Memory B cell (primary cell): Measurements from ENCODE around the gene CCL20.
"Not testable (repeated sequence)": the region's sequence is repeated elsewhere in the genome, so short reads cannot be mapped to it uniquely, and the experiment has no call there.

Source experiments
- ATAC-seq: fragments of 150-1000 bp; cut with Tn5 transposase; 2 replicates; pipeline ENCODE4 v1.10.0; 2021; ENCODE audit warnings: low read depth, mild to moderate bottlenecking, moderate library complexity
- DNase-seq, 2 donors: peaks; one replicate each; pipeline ENCODE4 v3.0.0; 2022; ENCODE audit warnings: low spot score in 2 of 2
- H3K27ac Mint-ChIP-seq: one replicate; pipeline ENCODE4 v1.8.0; 2022; ENCODE audit warnings: mild to moderate bottlenecking, moderate library complexity, mixed read lengths
- H3K27me3 Mint-ChIP-seq: one replicate; pipeline ENCODE4 v1.8.0; 2022; ENCODE audit warnings: mixed read lengths
- H3K36me3 Mint-ChIP-seq: one replicate; pipeline ENCODE4 v1.8.0; 2022; ENCODE audit warnings: mild to moderate bottlenecking, mixed read lengths
- H3K4me1 Mint-ChIP-seq: one replicate; pipeline ENCODE4 v1.8.0; 2022; ENCODE audit warnings: mixed read lengths
- H3K4me3 Mint-ChIP-seq: one replicate; pipeline ENCODE4 v1.8.0; 2022; ENCODE audit warnings: mild to moderate bottlenecking, moderate library complexity, mixed read lengths
- H3K9me3 Mint-ChIP-seq: one replicate; pipeline ENCODE4 v1.8.0; 2022; ENCODE audit warnings: mixed read lengths

Gene CCL20

GRCh38 chr2:227829337-227829736, 15.7 kb downstream of the CCL20 start:
- DNase-seq (no peak), ATAC-seq (no peak)
- no peak overlapping the region for H3K27ac Mint-ChIP-seq
- H3K4me3 Mint-ChIP-seq, result no peak overlapping the region
- H3K36me3 Mint-ChIP-seq, result no peaks in the 10 kb centered on the region
- peaks cover 8% of the 10 kb centered on the region for H3K27me3 Mint-ChIP-seq
- peaks cover 5% of the 10 kb centered on the region for H3K4me1 Mint-ChIP-seq
- no peaks in the 10 kb centered on the region for H3K9me3 Mint-ChIP-seq

- Mint-ChIP-seq H3K36me3 (no peaks in the 10 kb centered on the region), H3K4me1 (no peaks in the 10 kb centered on the region), H3K9me3 (peaks cover 1% of the 10 kb centered on the region), H3K27ac (no peak overlapping the region), H3K4me3 (no peak overlapping the region), H3K27me3 (peaks cover 2% of the 10 kb centered on the region)
- no peak for DNase-seq
- ATAC-seq, result no peak
Measured at GRCh38 chr2:227834423-227834822, 20.8 kb downstream of the CCL20 start.

GRCh38 chr2:227834916-227835650, 21.4 kb downstream of the CCL20 start:
- DNase-seq (no peak), ATAC-seq (no peak)
- Mint-ChIP-seq H3K27ac (no peak overlapping the region), H3K27me3 (peaks cover 2% of the 10 kb centered on the region), H3K4me1 (no peaks in the 10 kb centered on the region), H3K9me3 (peaks cover 1% of the 10 kb centered on the region), H3K36me3 (no peaks in the 10 kb centered on the region), H3K4me3 (no peak overlapping the region)

GRCh38 chr2:227839339-227840129, 25.9 kb downstream of the CCL20 start:
- ATAC-seq, H3K27ac Mint-ChIP-seq, H3K9me3 Mint-ChIP-seq, H3K4me1 Mint-ChIP-seq, DNase-seq, H3K27me3 Mint-ChIP-seq, H3K36me3 Mint-ChIP-seq, H3K4me3 Mint-ChIP-seq: not testable (repeated sequence)

GRCh38 chr2:227846831-227847230, 33.2 kb downstream of the CCL20 start:
- DNase-seq, result no peak
- no peaks in the 10 kb centered on the region for H3K36me3 Mint-ChIP-seq
- H3K4me1 Mint-ChIP-seq, result no peaks in the 10 kb centered on the region
- H3K27me3 Mint-ChIP-seq, result peaks cover 3% of the 10 kb centered on the region
- no peak overlapping the region for H3K4me3 Mint-ChIP-seq
- H3K27ac Mint-ChIP-seq, result no peak overlapping the region
- no peak for ATAC-seq
- peaks cover 2% of the 10 kb centered on the region for H3K9me3 Mint-ChIP-seq

GRCh38 chr2:227848146-227848545, 34.5 kb downstream of the CCL20 start:
- no peak overlapping the region for H3K4me3 Mint-ChIP-seq
- no peak overlapping the region for H3K27ac Mint-ChIP-seq
- DNase-seq, result no peak

GRCh38 chr2:227848586-227848985, 34.9 kb downstream of the CCL20 start:
- Mint-ChIP-seq H3K4me3 (no peak overlapping the region), H3K27me3 (peaks cover 4% of the 10 kb centered on the region), H3K27ac (no peak overlapping the region), H3K36me3 (no peaks in the 10 kb centered on the region), H3K9me3 (peaks cover 2% of the 10 kb centered on the region), H3K4me1 (no peaks in the 10 kb centered on the region)
- no peak for ATAC-seq
- DNase-seq, result no peak

More at GRCh38 chr2:227848146-227848545, 34.5 kb downstream of the CCL20 start:
- no peak for ATAC-seq
- Mint-ChIP-seq H3K9me3 (peaks cover 2% of the 10 kb centered on the region), H3K36me3 (no peaks in the 10 kb centered on the region), H3K4me1 (no peaks in the 10 kb centered on the region), H3K27me3 (peaks cover 3% of the 10 kb centered on the region)

- ATAC-seq (no peak), DNase-seq (no peak)
- Mint-ChIP-seq H3K36me3 (no peaks in the 10 kb centered on the region), H3K27ac (no peak overlapping the region), H3K4me1 (no peaks in the 10 kb centered on the region), H3K27me3 (peaks cover 5% of the 10 kb centered on the region), H3K9me3 (peaks cover 2% of the 10 kb centered on the region), H3K4me3 (no peak overlapping the region)
Measured at GRCh38 chr2:227849906-227850305, 36.3 kb downstream of the CCL20 start.

- Mint-ChIP-seq H3K4me1 (no peaks in the 10 kb centered on the region), H3K9me3 (no peaks in the 10 kb centered on the region), H3K36me3 (no peaks in the 10 kb centered on the region), H3K27me3 (peaks cover 6% of the 10 kb centered on the region), H3K4me3 (no peak overlapping the region), H3K27ac (no peak overlapping the region)
- no peak for ATAC-seq
- DNase-seq, result no peak
Measured at GRCh38 chr2:227853204-227853629, 39.6 kb downstream of the CCL20 start.

GRCh38 chr2:227853765-227854271, 40.2 kb downstream of the CCL20 start:
- Mint-ChIP-seq H3K27ac (no peak overlapping the region), H3K27me3 (peaks cover 8% of the 10 kb centered on the region), H3K9me3 (no peaks in the 10 kb centered on the region), H3K4me1 (no peaks in the 10 kb centered on the region), H3K4me3 (no peak overlapping the region), H3K36me3 (no peaks in the 10 kb centered on the region)
- DNase-seq (no peak), ATAC-seq (no peak)

GRCh38 chr2:227855440-227855839, 41.8 kb downstream of the CCL20 start:
- Mint-ChIP-seq H3K4me3 (no peak overlapping the region), H3K27me3 (peaks cover 8% of the 10 kb centered on the region), H3K9me3 (no peaks in the 10 kb centered on the region), H3K27ac (no peak overlapping the region), H3K4me1 (no peaks in the 10 kb centered on the region), H3K36me3 (no peaks in the 10 kb centered on the region)
- no peak for ATAC-seq
- no peak for DNase-seq

- H3K4me3 Mint-ChIP-seq, result no peak overlapping the region
- no peaks in the 10 kb centered on the region for H3K9me3 Mint-ChIP-seq
- no peaks in the 10 kb centered on the region for H3K36me3 Mint-ChIP-seq
- no peak overlapping the region for H3K27ac Mint-ChIP-seq
- no peaks in the 10 kb centered on the region for H3K4me1 Mint-ChIP-seq
- peaks cover 6% of the 10 kb centered on the region for H3K27me3 Mint-ChIP-seq
- DNase-seq (no peak), ATAC-seq (no peak)
Measured at GRCh38 chr2:227856697-227857096, 43.1 kb downstream of the CCL20 start.

- no peak for ATAC-seq
- no peak for DNase-seq
- H3K4me1 Mint-ChIP-seq, result no peaks in the 10 kb centered on the region
- H3K4me3 Mint-ChIP-seq, result no peak overlapping the region
- H3K9me3 Mint-ChIP-seq, result no peaks in the 10 kb centered on the region
- peaks cover 3% of the 10 kb centered on the region for H3K27me3 Mint-ChIP-seq
- no peak overlapping the region for H3K27ac Mint-ChIP-seq
- H3K36me3 Mint-ChIP-seq, result no peaks in the 10 kb centered on the region
Measured at GRCh38 chr2:227860221-227860641, 46.6 kb downstream of the CCL20 start.

- peaks cover 3% of the 10 kb centered on the region for H3K27me3 Mint-ChIP-seq
- no peak overlapping the region for H3K27ac Mint-ChIP-seq
- no peaks in the 10 kb centered on the region for H3K36me3 Mint-ChIP-seq
- H3K4me3 Mint-ChIP-seq, result no peak overlapping the region
- H3K4me1 Mint-ChIP-seq, result no peaks in the 10 kb centered on the region
- ATAC-seq (no peak), DNase-seq (no peak)
- no peaks in the 10 kb centered on the region for H3K9me3 Mint-ChIP-seq
Measured at GRCh38 chr2:227861011-227861410, 47.4 kb downstream of the CCL20 start.
